ENCODE data around the gene DCAF5. TPM values are rescaled to one million over a fixed set of nuclear protein-coding genes. Genes with fewer than 3 reads are reported as not detected.
A peak's percentile ranks its signal among the peaks of the same experiment; 100 is the strongest.
"Not testable (repeated sequence)": the region's sequence is repeated elsewhere in the genome, so short reads cannot be mapped to it uniquely, and the experiment has no call there.

Gene DCAF5
- total RNA-seq, 1 donor from 2014 or later, result 54.9 TPM

DNA sequence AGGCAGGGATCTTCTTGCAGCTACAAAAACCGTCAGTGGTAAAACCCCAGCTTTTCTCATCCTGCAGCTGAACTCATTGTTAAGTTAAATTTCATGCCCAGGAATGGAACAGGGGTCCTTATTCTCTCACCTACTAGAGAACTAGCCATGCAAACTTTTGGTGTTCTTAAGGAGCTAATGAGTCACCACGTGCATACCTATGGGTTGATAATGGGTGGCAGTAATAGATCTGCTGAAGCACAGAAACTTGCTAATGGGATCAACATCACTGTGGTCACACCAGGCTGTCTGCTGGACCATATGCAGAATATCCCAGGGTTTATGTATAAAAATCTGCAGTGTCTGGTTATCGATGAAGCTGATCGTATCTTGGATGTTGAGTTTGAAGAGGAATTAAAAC is 68.9 kb downstream of the DCAF5 start:
- DNase-seq (ENCODE audit: extremely low spot score, unreplicated experiment), result no peak
- H3K27me3 Mint-ChIP-seq, result no peaks in the 10 kb centered on the region
- no peak for TF ChIP-seq CTCF (conservative IDR thresholded peaks at IDR 0.05)
- H3K4me1 Mint-ChIP-seq (ENCODE audit: unreplicated experiment), result peaks cover 27% of the 10 kb centered on the region
- H3K27ac Mint-ChIP-seq, result no peak overlapping the region
- peaks cover 39% of the 10 kb centered on the region for H3K36me3 Mint-ChIP-seq
- H3K9me3 Mint-ChIP-seq, result no peaks in the 10 kb centered on the region
- no peak overlapping the region for H3K4me3 Mint-ChIP-seq

GRCh38 chr14:69083181-69083580 is 69.7 kb downstream of the DCAF5 start:
- peaks cover 33% of the 10 kb centered on the region for H3K4me1 Mint-ChIP-seq (ENCODE audit: unreplicated experiment)
- no peak for TF ChIP-seq CTCF (conservative IDR thresholded peaks at IDR 0.05)
- H3K4me3 Mint-ChIP-seq, result no peak overlapping the region
- H3K9me3 Mint-ChIP-seq, result no peaks in the 10 kb centered on the region
- H3K36me3 Mint-ChIP-seq, result peaks cover 43% of the 10 kb centered on the region
- DNase-seq (ENCODE audit: extremely low spot score, unreplicated experiment), result no peak
- no peak overlapping the region for H3K27ac Mint-ChIP-seq
- no peaks in the 10 kb centered on the region for H3K27me3 Mint-ChIP-seq

DNA sequence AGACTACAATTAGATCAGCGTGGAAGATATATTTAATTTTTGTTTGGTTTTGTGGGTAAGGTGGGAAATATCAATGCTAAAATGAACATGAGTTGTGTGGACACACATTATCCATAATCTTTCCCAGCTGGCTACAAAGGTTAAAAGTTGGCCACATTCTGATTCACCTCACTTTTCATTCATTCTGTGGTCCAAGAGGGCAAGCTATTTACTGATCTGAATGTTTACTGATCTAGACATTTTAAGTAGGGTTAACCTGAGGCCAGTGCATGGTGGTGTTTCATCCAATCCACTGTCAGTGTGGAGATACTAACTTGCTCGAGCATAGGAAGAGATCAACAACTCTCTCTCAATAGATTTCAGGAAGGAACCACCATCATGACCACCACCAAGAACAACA is 71.6 kb downstream of the DCAF5 start:
- no peaks in the 10 kb centered on the region for H3K9me3 Mint-ChIP-seq
- peak overlapping the region; percentile 62 for H3K27ac Mint-ChIP-seq
- peaks cover 33% of the 10 kb centered on the region for H3K4me1 Mint-ChIP-seq (ENCODE audit: unreplicated experiment)
- H3K27me3 Mint-ChIP-seq, result no peaks in the 10 kb centered on the region
- H3K36me3 Mint-ChIP-seq, result peaks cover 47% of the 10 kb centered on the region
- DNase-seq (ENCODE audit: extremely low spot score, unreplicated experiment), result no peak
- TF ChIP-seq CTCF (conservative IDR thresholded peaks at IDR 0.05), result no peak
- H3K4me3 Mint-ChIP-seq, result no peak overlapping the region

DNA sequence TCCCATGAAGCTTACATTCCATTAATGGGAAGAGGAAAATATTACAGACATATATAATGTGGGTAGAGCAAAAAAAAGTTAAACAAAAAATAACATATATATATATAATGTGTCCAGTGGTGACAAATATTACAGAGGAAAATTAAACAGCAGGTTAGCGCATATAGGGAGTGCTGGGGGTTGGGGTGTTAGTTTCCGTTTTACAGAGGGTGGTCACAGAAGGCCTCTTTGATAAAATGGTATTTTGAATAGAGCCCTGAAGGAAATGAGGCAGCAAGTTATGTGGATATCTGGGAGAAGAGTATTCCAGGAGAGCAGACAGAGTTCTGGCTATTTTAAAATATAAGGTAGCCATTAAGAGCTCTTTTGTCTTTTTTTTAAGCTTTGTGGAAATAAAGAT is 73.2 kb downstream of the DCAF5 start:
- H3K27ac Mint-ChIP-seq, result peak overlapping the region; percentile 82
- DNase-seq (ENCODE audit: extremely low spot score, unreplicated experiment), result no peak
- H3K9me3 Mint-ChIP-seq, result no peaks in the 10 kb centered on the region
- H3K27me3 Mint-ChIP-seq, result no peaks in the 10 kb centered on the region
- H3K4me1 Mint-ChIP-seq (ENCODE audit: unreplicated experiment), result peaks cover 33% of the 10 kb centered on the region
- H3K4me3 Mint-ChIP-seq, result no peak overlapping the region
- peaks cover 38% of the 10 kb centered on the region for H3K36me3 Mint-ChIP-seq
- no peak for TF ChIP-seq CTCF (conservative IDR thresholded peaks at IDR 0.05)

DNA sequence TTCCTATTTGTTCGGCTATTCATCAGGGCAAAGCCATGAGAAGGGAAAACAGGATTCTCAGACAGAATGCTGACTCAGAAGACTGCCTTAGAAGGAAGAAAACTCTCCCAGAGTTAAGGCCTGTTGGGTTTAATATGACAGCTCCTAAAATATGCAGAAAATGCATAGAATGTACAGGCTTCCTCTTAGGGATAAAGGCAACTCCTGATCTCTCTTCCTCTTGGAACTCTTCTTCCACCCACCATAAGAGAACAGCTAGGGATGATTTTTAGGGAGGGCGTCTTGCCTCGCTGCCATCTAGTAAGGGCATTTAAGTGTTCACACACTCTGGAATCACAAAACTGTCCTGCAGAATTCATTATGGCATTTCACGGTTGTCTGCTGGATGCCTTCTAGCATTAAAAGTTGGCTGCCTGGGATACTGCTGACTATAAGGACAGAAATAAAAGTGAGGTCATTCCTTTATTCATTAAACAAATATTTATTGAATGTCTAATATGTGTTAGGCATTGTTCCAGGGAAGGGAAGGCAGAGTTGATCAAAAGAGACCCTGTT is 73.7 kb downstream of the DCAF5 start:
- peaks cover 38% of the 10 kb centered on the region for H3K36me3 Mint-ChIP-seq
- no peak for TF ChIP-seq CTCF (conservative IDR thresholded peaks at IDR 0.05)
- H3K4me3 Mint-ChIP-seq, result no peak overlapping the region
- no peaks in the 10 kb centered on the region for H3K27me3 Mint-ChIP-seq
- H3K4me1 Mint-ChIP-seq (ENCODE audit: unreplicated experiment), result peaks cover 33% of the 10 kb centered on the region
- no peak for DNase-seq (ENCODE audit: extremely low spot score, unreplicated experiment)
- H3K9me3 Mint-ChIP-seq, result no peaks in the 10 kb centered on the region
- peak overlapping the region; percentile 82 for H3K27ac Mint-ChIP-seq

DNA sequence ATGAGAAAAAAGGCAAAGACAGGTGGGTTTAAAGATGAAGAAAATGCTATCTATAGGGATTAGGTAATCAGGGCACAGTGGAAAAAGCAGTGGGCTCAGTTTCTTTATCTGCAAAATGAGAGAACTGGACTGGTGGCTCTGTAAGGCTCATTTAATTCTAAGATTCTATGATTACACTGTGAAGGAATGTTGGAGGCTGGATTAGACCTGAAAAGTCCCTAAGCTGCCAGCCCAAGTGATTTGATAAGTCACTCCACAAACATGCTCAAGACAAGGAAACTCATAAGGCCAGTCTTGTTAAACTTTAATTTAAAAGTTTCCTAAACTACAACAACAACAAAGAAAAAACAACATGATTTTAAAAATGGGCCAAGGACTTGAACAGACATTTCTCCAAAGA is 75.1 kb downstream of the DCAF5 start:
- no peak overlapping the region for H3K4me3 Mint-ChIP-seq
- no peak for DNase-seq (ENCODE audit: extremely low spot score, unreplicated experiment)
- TF ChIP-seq CTCF (conservative IDR thresholded peaks at IDR 0.05), result no peak
- no peaks in the 10 kb centered on the region for H3K27me3 Mint-ChIP-seq
- no peaks in the 10 kb centered on the region for H3K9me3 Mint-ChIP-seq
- peaks cover 33% of the 10 kb centered on the region for H3K4me1 Mint-ChIP-seq (ENCODE audit: unreplicated experiment)
- H3K27ac Mint-ChIP-seq, result peak overlapping the region; percentile 82
- H3K36me3 Mint-ChIP-seq, result peaks cover 42% of the 10 kb centered on the region

DNA sequence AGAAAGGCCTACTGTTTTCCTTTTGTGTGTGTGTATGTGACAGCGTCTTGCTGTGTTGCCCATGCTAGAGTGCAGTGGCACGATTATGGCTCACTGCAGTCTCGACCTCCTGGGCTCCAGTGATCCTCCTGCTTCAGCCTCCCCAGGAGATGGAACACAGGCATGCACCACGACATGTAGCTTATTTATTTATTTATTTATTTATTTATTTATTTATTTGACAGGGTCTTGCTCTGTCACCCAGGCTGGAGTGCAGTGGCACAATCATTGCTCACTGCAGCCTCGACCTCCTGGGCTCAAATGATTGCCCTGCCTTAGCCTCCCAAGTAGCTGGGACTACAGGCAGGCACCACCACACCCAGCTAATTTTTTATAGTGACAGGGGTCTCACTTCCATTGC is 75.7 kb downstream of the DCAF5 start:
- H3K27ac Mint-ChIP-seq; H3K27me3 Mint-ChIP-seq; H3K9me3 Mint-ChIP-seq; H3K4me3 Mint-ChIP-seq; DNase-seq (ENCODE audit: extremely low spot score, unreplicated experiment): not testable (repeated sequence)
- Mint-ChIP-seq H3K4me1 (ENCODE audit: unreplicated experiment) (peaks cover 33% of the 10 kb centered on the region), H3K36me3 (peaks cover 47% of the 10 kb centered on the region)

Data from type B pancreatic cell (in vitro differentiated cells).